Left ventricle myocardium inferior (tissue), 1 donor: ENCODE measurements around the gene UCHL1. TPM values are rescaled to one million over a fixed set of nuclear protein-coding genes. Genes with fewer than 3 reads are reported as not detected.

Experiments
- DNase-seq: peaks from one replicate; pipeline ENCODE4 v3.0.0-alpha.2; 2020
- H3K27ac ChIP-seq: fragments of 200-600 bp; replicated peaks from 2 replicates; pipeline ENCODE4 v1.8.0; 2021
- H3K27me3 ChIP-seq: fragments of 200-600 bp; 2 replicates; pipeline ENCODE4 v1.8.0; 2021; ENCODE audit warnings: low read depth
- H3K36me3 ChIP-seq: fragments of 200-600 bp; 2 replicates; pipeline ENCODE4 v1.8.0; 2021
- H3K4me1 ChIP-seq: fragments of 200-600 bp; 2 replicates; pipeline ENCODE4 v1.8.0; 2021
- H3K4me3 ChIP-seq: fragments of 200-600 bp; 2 replicates; pipeline ENCODE4 v1.8.0; 2021; ENCODE audit warnings: mild to moderate bottlenecking, moderate library complexity
- H3K9me3 ChIP-seq: fragments of 200-600 bp; replicated peaks from 2 replicates; pipeline ENCODE4 v1.8.0; 2021
- intact Hi-C: fragments of 100-400 bp; cut with micrococcal nuclease; formaldehyde crosslinking; loops from one replicate; pipeline ENCODE4 v1.11.0; 2022
- long read RNA-seq: library from polyadenylated mRNA; unstranded; transcript quantifications from one replicate; pipeline ENCODE4 v2.0.0, GENCODE V29; 2021
- total RNA-seq: library from RNA; stranded (reverse); fragmentation: NEBNext Ultra II Directional; extraction: Animal tissue kit (Norgen Biotek cat#: 25700); gene quantifications from one replicate; pipeline ENCODE4 v1.2.1, GENCODE V29; 2021
- TF ChIP-seq, protein P1 (sequence below): fragments of 200-600 bp; IDR thresholded peaks from 2 replicates; pipeline ENCODE4 v1.8.0; 2021; ENCODE audit warnings: antibody characterized with exemption, mild to moderate bottlenecking, borderline replicate concordance
- donor health status: DM: no; HTN: yes; CAD: no; lungs with severe emphysema.

Gene UCHL1
- total RNA-seq, result 35.2 TPM
- long read RNA-seq, transcript UCHL1-209 (8 exons, 1,119 nt), result major isoform, 14 of 17 reads
- long read RNA-seq, partial matches to known transcripts, result 3 of 17 reads
- long read RNA-seq, other reads (novel, unspliced or antisense), result 0 of 17 reads

- Histone ChIP-seq H3K4me1 (peaks cover 21% of the 10 kb centered on the region), H3K36me3 (no peaks in the 10 kb centered on the region), H3K4me3 (peak within 1 kb of the TSS; percentile 70), H3K27ac (no peak within 1 kb of the TSS), H3K9me3 (no peaks in the 10 kb centered on the region), H3K27me3 (peaks cover 69% of the 10 kb centered on the region)
- TF ChIP-seq, protein P1, sequence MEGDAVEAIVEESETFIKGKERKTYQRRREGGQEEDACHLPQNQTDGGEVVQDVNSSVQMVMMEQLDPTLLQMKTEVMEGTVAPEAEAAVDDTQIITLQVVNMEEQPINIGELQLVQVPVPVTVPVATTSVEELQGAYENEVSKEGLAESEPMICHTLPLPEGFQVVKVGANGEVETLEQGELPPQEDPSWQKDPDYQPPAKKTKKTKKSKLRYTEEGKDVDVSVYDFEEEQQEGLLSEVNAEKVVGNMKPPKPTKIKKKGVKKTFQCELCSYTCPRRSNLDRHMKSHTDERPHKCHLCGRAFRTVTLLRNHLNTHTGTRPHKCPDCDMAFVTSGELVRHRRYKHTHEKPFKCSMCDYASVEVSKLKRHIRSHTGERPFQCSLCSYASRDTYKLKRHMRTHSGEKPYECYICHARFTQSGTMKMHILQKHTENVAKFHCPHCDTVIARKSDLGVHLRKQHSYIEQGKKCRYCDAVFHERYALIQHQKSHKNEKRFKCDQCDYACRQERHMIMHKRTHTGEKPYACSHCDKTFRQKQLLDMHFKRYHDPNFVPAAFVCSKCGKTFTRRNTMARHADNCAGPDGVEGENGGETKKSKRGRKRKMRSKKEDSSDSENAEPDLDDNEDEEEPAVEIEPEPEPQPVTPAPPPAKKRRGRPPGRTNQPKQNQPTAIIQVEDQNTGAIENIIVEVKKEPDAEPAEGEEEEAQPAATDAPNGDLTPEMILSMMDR, result no peak
- intact Hi-C loops, result no loop called here
- DNase-seq, result peak; percentile 29
These were observed at the start of gene UCHL1 for GRCh38 chr4:41256740-41257256. UCHL1 (plus strand) TSS chr4:41256928; CDS start chr4:41256977, 49 bp downstream.

DNA sequence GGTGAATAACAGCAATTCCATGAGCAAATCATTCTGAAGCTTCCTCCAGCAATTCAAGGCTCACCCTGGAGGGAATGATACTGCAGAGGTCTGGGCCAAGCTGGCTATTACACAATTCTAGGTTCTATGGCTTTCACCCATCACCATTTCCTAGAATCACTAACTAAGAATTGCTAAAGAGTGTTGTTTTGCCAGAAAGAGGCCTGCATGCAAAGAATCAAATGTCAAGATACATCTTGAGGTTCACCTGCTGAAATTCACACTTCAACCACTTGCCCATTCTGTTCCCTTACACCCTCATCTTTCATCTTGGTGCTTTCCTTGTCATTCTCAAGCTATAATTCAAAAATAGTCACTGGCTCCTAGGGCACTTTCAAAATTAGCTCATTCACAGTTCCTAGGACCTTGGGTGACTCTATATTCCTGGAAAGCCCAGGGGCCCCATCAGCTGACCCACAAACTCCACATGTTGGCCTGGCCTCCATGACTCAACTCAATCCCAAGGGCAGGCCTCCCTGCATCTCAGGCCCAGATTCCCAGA is 49.4 kb upstream of the UCHL1 start:
- H3K36me3 ChIP-seq, result no peaks in the 10 kb centered on the region
- DNase-seq, result peak; percentile 31
- peaks cover 91% of the 10 kb centered on the region for H3K4me1 ChIP-seq
- H3K27ac ChIP-seq, result peak overlapping the region; percentile 40
- TF ChIP-seq, protein P1, result no peak
- no peak overlapping the region for H3K4me3 ChIP-seq
- no peaks in the 10 kb centered on the region for H3K9me3 ChIP-seq
- H3K27me3 ChIP-seq, result no peaks in the 10 kb centered on the region
- intact Hi-C loops, result no loop called here

GRCh38 chr4:41209187-41209586 is 47.5 kb upstream of the UCHL1 start:
- TF ChIP-seq, protein P1, result no peak
- H3K27ac ChIP-seq, result peak overlapping the region; percentile 34
- H3K4me1 ChIP-seq, result peaks cover 89% of the 10 kb centered on the region
- no peak for DNase-seq
- intact Hi-C loops, result no loop called here
- no peaks in the 10 kb centered on the region for H3K9me3 ChIP-seq
- no peaks in the 10 kb centered on the region for H3K27me3 ChIP-seq
- H3K4me3 ChIP-seq, result no peak overlapping the region
- H3K36me3 ChIP-seq, result no peaks in the 10 kb centered on the region

DNA sequence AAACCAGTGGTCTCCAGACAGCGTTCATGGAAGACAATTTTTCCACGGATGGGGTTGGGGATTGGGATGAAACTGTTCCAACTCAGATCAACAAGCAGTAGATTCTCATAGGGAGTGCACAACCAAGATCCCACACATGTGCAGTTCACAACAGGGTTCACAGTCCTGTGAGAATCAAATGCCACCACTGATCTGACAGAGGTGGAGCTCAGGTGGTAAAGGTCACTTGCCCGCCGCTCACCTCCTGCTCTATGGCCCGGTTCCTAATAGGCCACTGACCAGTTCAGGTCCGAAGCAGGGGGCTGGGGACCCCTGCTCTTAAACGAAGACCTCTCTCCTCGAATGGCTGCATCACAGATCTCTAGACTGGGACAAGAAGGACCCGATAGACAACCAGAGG is 46.8 kb upstream of the UCHL1 start:
- TF ChIP-seq, protein P1, result no peak
- Histone ChIP-seq H3K9me3 (no peaks in the 10 kb centered on the region), H3K4me3 (no peak overlapping the region), H3K27ac (peak overlapping the region; percentile 34), H3K4me1 (peaks cover 87% of the 10 kb centered on the region), H3K27me3 (no peaks in the 10 kb centered on the region), H3K36me3 (no peaks in the 10 kb centered on the region)
- DNase-seq, result no peak
- intact Hi-C loops, result loop anchor here (10.0 kb wide), 1 partner anchor 285 kb away; no protein-coding TSS in a partner anchor

DNA sequence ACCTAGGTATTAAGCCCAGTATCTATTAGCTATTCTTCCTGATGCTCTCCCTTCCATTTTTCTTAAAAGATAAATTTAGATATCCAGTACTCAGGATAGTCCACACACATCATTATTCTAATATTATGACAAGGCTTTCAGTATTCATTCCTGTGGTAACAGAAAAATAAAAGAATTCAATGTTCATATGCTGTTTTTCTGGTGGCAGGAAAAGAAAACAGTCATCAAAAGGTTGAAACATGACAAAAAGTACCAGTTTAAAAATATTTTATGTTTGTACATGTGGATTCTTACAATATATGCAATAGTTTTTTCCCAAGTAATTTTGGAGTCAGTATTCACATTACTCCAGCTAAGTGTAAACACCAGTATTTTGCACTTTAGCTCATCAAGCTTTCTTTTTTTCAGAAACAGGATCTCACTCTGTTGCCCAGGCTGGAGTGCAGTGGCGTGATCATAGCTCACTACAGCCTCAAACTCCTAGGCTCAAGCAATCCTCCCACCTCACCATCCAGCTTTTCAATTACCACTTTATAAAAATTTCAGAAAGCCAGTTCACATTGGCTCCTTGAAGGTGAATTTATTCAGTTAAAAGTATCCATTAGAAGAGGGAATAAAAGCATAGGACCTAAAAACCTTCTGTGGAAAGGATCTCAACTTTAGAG is 44.6 kb upstream of the UCHL1 start:
- no peak for DNase-seq
- H3K4me1 ChIP-seq, result peaks cover 85% of the 10 kb centered on the region
- TF ChIP-seq, protein P1, result no peak
- H3K27me3 ChIP-seq, result no peaks in the 10 kb centered on the region
- no peaks in the 10 kb centered on the region for H3K9me3 ChIP-seq
- intact Hi-C loops, result loop anchor here (2.0 to 10.0 kb wide), 2 partner anchors 235 to 287 kb away; no protein-coding TSS in a partner anchor
- no peaks in the 10 kb centered on the region for H3K36me3 ChIP-seq
- peak overlapping the region; percentile 97 for H3K27ac ChIP-seq
- peak overlapping the region; percentile 99 for H3K4me3 ChIP-seq
